MM.1S (cell line): ENCODE measurements around the gene HYDIN.

ENCODE experiments used
- DNase-seq: peaks from one replicate; pipeline ENCODE4 v3.0.0-alpha.2; 2015
- H2AFZ ChIP-seq: fragments of 300-600 bp; sonication (generic); 2 replicates; pipeline ENCODE4 v1.6.0; 2016; ENCODE audit warnings: antibody characterized with exemption, low read length
- H3F3A ChIP-seq: fragments of 300-600 bp; sonication (generic); 2 replicates; pipeline ENCODE4 v1.6.1; 2016; ENCODE audit warnings: mild to moderate bottlenecking, antibody characterized with exemption, low read length, moderate library complexity, mixed read lengths; ENCODE audit not compliant: insufficient read depth
- H3K27ac ChIP-seq: fragments of 300-600 bp; sonication (generic); 2 replicates; pipeline ENCODE4 v1.5.1; 2016; ENCODE audit warnings: mild to moderate bottlenecking, low read length
- H3K27me3 ChIP-seq: fragments of 300-600 bp; sonication (generic); replicated peaks from 2 replicates; pipeline ENCODE4 v1.6.0; 2016; ENCODE audit warnings: low read length; ENCODE audit not compliant: insufficient read depth
- H3K36me3 ChIP-seq: fragments of 300-600 bp; sonication (generic); replicated peaks from 2 replicates; pipeline ENCODE4 v1.6.1; 2016; ENCODE audit warnings: mild to moderate bottlenecking, low read length, mixed read lengths; ENCODE audit not compliant: insufficient read depth
- H3K4me1 ChIP-seq: fragments of 300-600 bp; sonication (generic); 2 replicates; pipeline ENCODE4 v1.6.1; 2016; ENCODE audit warnings: low read length, mixed read lengths
- H3K4me2 ChIP-seq: fragments of 300-600 bp; sonication (generic); 2 replicates; pipeline ENCODE4 v1.6.0; 2016; ENCODE audit warnings: low read depth, low read length
- H3K4me3 ChIP-seq: fragments of 300-600 bp; sonication (generic); 2 replicates; pipeline ENCODE4 v1.5.1; 2016; ENCODE audit warnings: low read length, mixed read lengths
- H3K79me2 ChIP-seq: fragments of 300-600 bp; sonication (generic); 2 replicates; pipeline ENCODE4 v1.6.1; 2016; ENCODE audit warnings: mixed run types, low read length, mixed read lengths
- H3K9ac ChIP-seq: fragments of 300-600 bp; sonication (generic); 2 replicates; pipeline ENCODE4 v1.6.1; 2016; ENCODE audit warnings: low read length, mixed read lengths
- H3K9me2 ChIP-seq: fragments of 300-600 bp; sonication (generic); replicated peaks from 2 replicates; pipeline ENCODE4 v1.6.1; 2016; ENCODE audit warnings: mild to moderate bottlenecking, low read length, mixed read lengths; ENCODE audit not compliant: insufficient read depth
- H3K9me3 ChIP-seq: fragments of 300-600 bp; sonication (generic); replicated peaks from 2 replicates; pipeline ENCODE4 v1.6.1; 2016; ENCODE audit warnings: mild to moderate bottlenecking, low read length, mixed read lengths; ENCODE audit not compliant: insufficient read depth
- H4K20me1 ChIP-seq: fragments of 300-600 bp; sonication (generic); 2 replicates; pipeline ENCODE4 v1.6.1; 2016; ENCODE audit warnings: mild to moderate bottlenecking, low read length, moderate library complexity, mixed read lengths; ENCODE audit not compliant: insufficient read depth
- EZH2 ChIP-seq: fragments of 300-600 bp; sonication (generic); optimal IDR thresholded peaks from 2 replicates; pipeline ENCODE3; 2017; ENCODE audit warnings: low read depth, mild to moderate bottlenecking, antibody characterized with exemption, low read length, mixed read lengths
- EZH2phosphoT487 ChIP-seq: fragments of 300-600 bp; sonication (generic); IDR thresholded peaks from 2 replicates; pipeline ENCODE4 v1.6.1; 2018; ENCODE audit warnings: antibody characterized with exemption, low read length
- TF ChIP-seq, protein P1 (sequence below): fragments of 300-600 bp; sonication (generic); IDR thresholded peaks from 2 replicates; pipeline ENCODE4 v1.5.1; 2016; ENCODE audit warnings: antibody characterized with exemption, low read length, mixed read lengths

HYDIN gene

DNA sequence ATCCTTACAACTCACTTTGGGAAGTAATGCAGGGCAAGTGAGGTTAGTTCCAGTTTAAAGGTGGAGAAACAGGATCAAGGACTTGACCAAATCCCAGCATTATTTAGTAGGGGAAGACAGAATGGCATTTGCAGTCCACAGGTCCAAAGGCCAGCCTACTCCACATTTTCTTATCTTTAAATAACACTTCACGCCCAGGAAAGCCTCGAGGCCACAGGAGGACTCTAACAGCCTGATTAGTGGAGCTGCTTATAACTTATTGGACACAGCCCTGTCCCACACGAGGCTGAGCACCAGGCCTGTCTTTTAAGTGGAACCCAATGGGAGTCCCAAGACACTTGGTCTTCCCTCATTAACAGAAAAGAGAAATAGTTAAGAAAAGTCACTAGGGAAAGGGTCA, 12.1 kb upstream of the HYDIN start:
- no peaks in the 10 kb centered on the region for H3K36me3 ChIP-seq
- no peak overlapping the region for H3K27ac ChIP-seq
- no peaks in the 10 kb centered on the region for H3K4me1 ChIP-seq
- no peaks in the 10 kb centered on the region for H3K79me2 ChIP-seq
- no peak overlapping the region for H2AFZ ChIP-seq
- H3K4me3 ChIP-seq = no peak overlapping the region
- H3F3A ChIP-seq = no peaks in the 10 kb centered on the region
- no peaks in the 10 kb centered on the region for H3K9me3 ChIP-seq
- H3K9ac ChIP-seq = no peak overlapping the region
- H4K20me1 ChIP-seq = no peaks in the 10 kb centered on the region
- no peaks in the 10 kb centered on the region for H3K9me2 ChIP-seq
- TF ChIP-seq, protein P1, sequence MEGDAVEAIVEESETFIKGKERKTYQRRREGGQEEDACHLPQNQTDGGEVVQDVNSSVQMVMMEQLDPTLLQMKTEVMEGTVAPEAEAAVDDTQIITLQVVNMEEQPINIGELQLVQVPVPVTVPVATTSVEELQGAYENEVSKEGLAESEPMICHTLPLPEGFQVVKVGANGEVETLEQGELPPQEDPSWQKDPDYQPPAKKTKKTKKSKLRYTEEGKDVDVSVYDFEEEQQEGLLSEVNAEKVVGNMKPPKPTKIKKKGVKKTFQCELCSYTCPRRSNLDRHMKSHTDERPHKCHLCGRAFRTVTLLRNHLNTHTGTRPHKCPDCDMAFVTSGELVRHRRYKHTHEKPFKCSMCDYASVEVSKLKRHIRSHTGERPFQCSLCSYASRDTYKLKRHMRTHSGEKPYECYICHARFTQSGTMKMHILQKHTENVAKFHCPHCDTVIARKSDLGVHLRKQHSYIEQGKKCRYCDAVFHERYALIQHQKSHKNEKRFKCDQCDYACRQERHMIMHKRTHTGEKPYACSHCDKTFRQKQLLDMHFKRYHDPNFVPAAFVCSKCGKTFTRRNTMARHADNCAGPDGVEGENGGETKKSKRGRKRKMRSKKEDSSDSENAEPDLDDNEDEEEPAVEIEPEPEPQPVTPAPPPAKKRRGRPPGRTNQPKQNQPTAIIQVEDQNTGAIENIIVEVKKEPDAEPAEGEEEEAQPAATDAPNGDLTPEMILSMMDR = no peak
- TF ChIP-seq EZH2 = no peak
- no peak for TF ChIP-seq EZH2phosphoT487
- no peak overlapping the region for H3K4me2 ChIP-seq
- DNase-seq = no peak
- H3K27me3 ChIP-seq = no peaks in the 10 kb centered on the region

DNA sequence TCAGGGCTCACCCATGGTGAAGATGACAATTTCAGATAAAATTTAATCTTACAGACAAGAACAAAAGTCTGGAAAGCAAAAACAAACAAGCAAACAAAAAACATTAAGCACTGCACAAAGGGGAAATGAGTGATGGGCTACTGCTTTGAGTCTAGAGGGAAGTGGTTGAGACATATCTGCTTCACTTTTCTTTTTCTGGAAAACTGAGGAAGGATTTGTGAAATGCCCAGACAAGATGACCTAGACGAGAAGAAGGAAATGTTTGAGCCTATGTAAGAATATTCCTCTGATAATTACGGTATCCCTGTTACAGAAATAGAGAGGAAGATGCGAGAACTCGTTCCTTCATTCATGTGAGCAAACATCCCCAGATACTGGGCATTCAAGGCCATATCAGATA, 11.5 kb upstream of the HYDIN start:
- no peaks in the 10 kb centered on the region for H3K4me1 ChIP-seq
- H3K9me3 ChIP-seq = no peaks in the 10 kb centered on the region
- no peak overlapping the region for H3K4me3 ChIP-seq
- H3K79me2 ChIP-seq = no peaks in the 10 kb centered on the region
- DNase-seq = no peak
- H4K20me1 ChIP-seq = no peaks in the 10 kb centered on the region
- no peaks in the 10 kb centered on the region for H3K27me3 ChIP-seq
- TF ChIP-seq EZH2 (no peak), EZH2phosphoT487 (no peak)
- TF ChIP-seq, protein P1 = no peak
- no peaks in the 10 kb centered on the region for H3K36me3 ChIP-seq
- no peak overlapping the region for H3K9ac ChIP-seq
- no peaks in the 10 kb centered on the region for H3F3A ChIP-seq
- H2AFZ ChIP-seq = no peak overlapping the region
- no peak overlapping the region for H3K4me2 ChIP-seq
- H3K27ac ChIP-seq = no peak overlapping the region
- H3K9me2 ChIP-seq = no peaks in the 10 kb centered on the region

DNA sequence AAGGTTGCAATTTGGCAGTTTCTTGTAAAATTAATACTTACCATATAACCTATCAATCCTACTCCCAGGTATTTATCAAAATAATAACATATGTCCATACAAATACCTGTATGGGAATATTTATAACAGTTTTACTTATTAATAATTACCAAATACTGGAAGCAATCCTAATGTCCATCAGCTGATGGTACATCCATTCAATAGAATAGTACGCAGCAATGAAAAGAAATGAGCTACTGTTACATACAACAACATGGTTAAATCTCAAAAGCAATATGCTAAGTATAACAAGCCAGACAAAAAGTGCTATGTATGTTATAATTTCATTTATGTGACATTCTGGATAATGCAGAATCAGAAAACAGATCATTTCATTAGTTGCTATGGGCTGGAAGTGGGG, 1.2 kb downstream of the HYDIN start:
- Histone ChIP-seq H3F3A (no peaks in the 10 kb centered on the region; the same call in 1 of the 2 replicates), H3K9me3 (no peaks in the 10 kb centered on the region), H3K79me2 (no peaks in the 10 kb centered on the region), H3K27ac (no peak overlapping the region), H3K4me1 (peaks cover 7% of the 10 kb centered on the region; the same call in 1 of the 2 replicates), H3K4me2 (no peak overlapping the region), H3K9ac (no peak overlapping the region), H3K27me3 (no peaks in the 10 kb centered on the region), H3K9me2 (no peaks in the 10 kb centered on the region), H3K4me3 (no peak overlapping the region), H3K36me3 (no peaks in the 10 kb centered on the region), H4K20me1 (no peaks in the 10 kb centered on the region), H2AFZ (no peak overlapping the region)
- DNase-seq = no peak
- TF ChIP-seq, protein P1 = no peak
